ENCODE data around the gene SPTBN4. TPM values are rescaled to one million over a fixed set of nuclear protein-coding genes. Genes with fewer than 3 reads are reported as not detected.

SPTBN4 gene
- total and polyA plus RNA-seq, 2 donors (not counting 1 experiment from before 2014, with no cell fraction given), result 0.03 to 0.67 TPM

- Histone ChIP-seq H3K9me3 (ENCODE audit: control extremely low read depth in 1 of 3, control insufficient read depth in 2 of 3, insufficient read depth in 1 of 3, low read length in 2 of 3) (peaks cover 0 to 4% (median 0%) of the 10 kb centered on the region in 3 donors), H2AFZ (ENCODE audit: insufficient read depth, low read depth, low read length, poor library complexity, severe bottlenecking) (no peak overlapping the region), H3K4me1 (ENCODE audit: control insufficient read depth in 2 of 2, insufficient read depth in 2 of 2, low read length in 2 of 2) (no peaks in the 10 kb centered on the region), H3K79me2 (ENCODE audit: control insufficient read depth, insufficient read depth, low read length) (no peaks in the 10 kb centered on the region), H3K27ac (ENCODE audit: low read length in 2 of 2) (no peak overlapping the region), H4K20me1 (ENCODE audit: control insufficient read depth, insufficient read depth, low read length, poor library complexity, severe bottlenecking) (no peaks in the 10 kb centered on the region), H3K4me3 (ENCODE audit: control extremely low read depth in 1 of 5, extremely low read depth in 1 of 5, insufficient read depth in 1 of 5, low read depth in 2 of 5, low read length in 4 of 5) (no peak overlapping the region), H3K9ac (ENCODE audit: low read length) (no peak overlapping the region), H3K4me2 (replicated peaks; ENCODE audit: low read depth, low read length, poor library complexity, severe bottlenecking) (no peak overlapping the region), H3K27me3 (replicated peaks in 1 of 4; ENCODE audit: control extremely low read depth in 1 of 4, control insufficient read depth in 3 of 4, insufficient read depth in 4 of 4, low read length in 3 of 4) (no peaks in the 10 kb centered on the region), H3K36me3 (replicated peaks in 1 of 2; ENCODE audit: control extremely low read depth in 1 of 2, control insufficient read depth in 1 of 2, extremely low read depth in 1 of 2, insufficient read depth in 2 of 2, low read length in 1 of 2) (peaks cover 0 to 22% of the 10 kb centered on the region in 2 experiments)
- peaks cover 2% of the 10 kb centered on the region for H3K4me1 Mint-ChIP-seq
- no peaks in the 10 kb centered on the region for H3K27me3 Mint-ChIP-seq
- no peaks in the 10 kb centered on the region for H3K9me3 Mint-ChIP-seq (ENCODE audit: insufficient read depth)
- TF ChIP-seq CTCF (IDR thresholded peaks at IDR 0.05) (no peak), EZH2 (IDR thresholded peaks at IDR 0.05; ENCODE audit: borderline replicate concordance, insufficient read depth, low read depth, low read length, poor library complexity, severe bottlenecking) (no peak)
- ATAC-seq (ENCODE audit: low read depth) (no peak), DNase-seq (no peak)
- intact Hi-C loops (cut with micrococcal nuclease), result no loop called here
- H3K27ac Mint-ChIP-seq, result no peak overlapping the region
- WGBS (ENCODE audit: insufficient coverage), result 79% methylated on average over 7 of the region's 7 CpGs
- H3K4me3 Mint-ChIP-seq, result no peak overlapping the region
- POLR2A ChIA-PET, result no interaction called here
- CTCF ChIA-PET, result interaction anchor here (0.6 kb wide), 1 partner anchor 9 kb away, joined by 3 read pairs; no protein-coding TSS in a partner anchor
Measured at GRCh38 chr19:40625406-40626120, 158.8 kb downstream of the SPTBN4 start.

Small RNA genes lying within 50 kb of the gene (small RNA-seq; reads per million reads assigned to genes)
- gene RF00017 (ENCODE audit: insufficient read length, low read depth, low replicate concordance), result not detected

Other genes starting within 250 kb of the SPTBN4 start
- not detected in 2 replicates for gene TTC9B, start 248.6 kb upstream of the SPTBN4 start, total RNA-seq
- 0.04 TPM in 1 of 2 replicates, not detected in the other for gene TTC9B, start 248.6 kb upstream of the SPTBN4 start, polyA plus RNA-seq
- 0.64 and 0.66 TPM in 2 replicates for gene CCNP, start 240.3 kb upstream of the SPTBN4 start, total RNA-seq
- 0.85 and 1.5 TPM in 2 replicates for gene CCNP, start 240.3 kb upstream of the SPTBN4 start, polyA plus RNA-seq
- 243 and 248 TPM in 2 replicates for gene AKT2, start 181.7 kb upstream of the SPTBN4 start, total RNA-seq
- 195 and 221 TPM in 2 replicates for gene AKT2, start 181.7 kb upstream of the SPTBN4 start, polyA plus RNA-seq
- 14.3 and 16.7 TPM in 2 replicates for gene C19orf47, start 118.6 kb upstream of the SPTBN4 start, total RNA-seq
- gene C19orf47, start 118.6 kb upstream of the SPTBN4 start, polyA plus RNA-seq, result 9.2 and 12.7 TPM in 2 replicates
- gene PLD3, start 118.3 kb upstream of the SPTBN4 start, total RNA-seq, result 61.7 and 69.0 TPM in 2 replicates
- 84.8 and 153 TPM in 2 replicates for gene PLD3, start 118.3 kb upstream of the SPTBN4 start, polyA plus RNA-seq
- gene HIPK4, start 76.8 kb upstream of the SPTBN4 start, total RNA-seq, result 0.20 TPM in 1 of 2 replicates, not detected in the other
- gene HIPK4, start 76.8 kb upstream of the SPTBN4 start, polyA plus RNA-seq, result 0.04 and 0.06 TPM in 2 replicates
- 2.5 and 3.5 TPM in 2 replicates for gene PRX, start 53.6 kb upstream of the SPTBN4 start, total RNA-seq
- gene PRX, start 53.6 kb upstream of the SPTBN4 start, polyA plus RNA-seq, result 0.68 and 1.1 TPM in 2 replicates
- 11.9 and 13.6 TPM in 2 replicates for gene SERTAD1, start 41.0 kb upstream of the SPTBN4 start, total RNA-seq
- 28.4 and 59.4 TPM in 2 replicates for gene SERTAD1, start 41.0 kb upstream of the SPTBN4 start, polyA plus RNA-seq
- 39.3 and 41.6 TPM in 2 replicates for gene SERTAD3, start 22.7 kb upstream of the SPTBN4 start, total RNA-seq
- 16.4 and 43.9 TPM in 2 replicates for gene SERTAD3, start 22.7 kb upstream of the SPTBN4 start, polyA plus RNA-seq
- 11.8 and 14.2 TPM in 2 replicates for gene BLVRB, start 1.3 kb upstream of the SPTBN4 start, total RNA-seq
- gene BLVRB, start 1.3 kb upstream of the SPTBN4 start, polyA plus RNA-seq, result 16.2 and 23.2 TPM in 2 replicates
- gene SHKBP1, start 109.9 kb downstream of the SPTBN4 start, total RNA-seq, result 179 and 192 TPM in 2 replicates
- gene SHKBP1, start 109.9 kb downstream of the SPTBN4 start, polyA plus RNA-seq, result 219 and 227 TPM in 2 replicates
- gene LTBP4, start 134.4 kb downstream of the SPTBN4 start, total RNA-seq, result 81.2 and 83.3 TPM in 2 replicates
- gene LTBP4, start 134.4 kb downstream of the SPTBN4 start, polyA plus RNA-seq, result 105 and 127 TPM in 2 replicates
- 21.8 and 27.7 TPM in 2 replicates for gene NUMBL, start 223.7 kb downstream of the SPTBN4 start, total RNA-seq
- gene NUMBL, start 223.7 kb downstream of the SPTBN4 start, polyA plus RNA-seq, result 7.8 and 14.2 TPM in 2 replicates
- gene COQ8B, start 249.9 kb downstream of the SPTBN4 start, total RNA-seq, result 55.4 and 58.9 TPM in 2 replicates
- gene COQ8B, start 249.9 kb downstream of the SPTBN4 start, polyA plus RNA-seq, result 60.6 and 62.6 TPM in 2 replicates

Data from B cell (primary cell).